ENCODE measurements around the gene KLC1.

DNA sequence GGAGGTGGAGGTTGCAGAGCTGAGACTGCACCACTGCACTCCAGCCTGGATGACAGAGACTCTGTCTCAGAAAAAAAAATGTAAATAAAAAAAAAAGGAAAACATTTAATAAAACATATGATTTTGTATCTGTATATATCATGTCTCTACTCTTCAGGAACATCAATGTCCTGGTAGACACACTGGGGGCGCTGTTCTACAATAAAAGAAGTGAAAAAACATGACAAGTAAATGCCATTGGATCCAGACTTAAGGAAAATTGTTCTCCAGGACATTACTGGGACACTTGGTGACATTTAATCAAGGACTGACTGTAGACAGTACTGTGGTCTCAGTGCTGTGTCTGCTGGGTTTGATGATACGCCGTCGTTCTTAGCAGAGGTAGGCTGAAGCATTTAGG lies 15.5 kb upstream of the KLC1 start:
- TF ChIP-seq, protein P1, sequence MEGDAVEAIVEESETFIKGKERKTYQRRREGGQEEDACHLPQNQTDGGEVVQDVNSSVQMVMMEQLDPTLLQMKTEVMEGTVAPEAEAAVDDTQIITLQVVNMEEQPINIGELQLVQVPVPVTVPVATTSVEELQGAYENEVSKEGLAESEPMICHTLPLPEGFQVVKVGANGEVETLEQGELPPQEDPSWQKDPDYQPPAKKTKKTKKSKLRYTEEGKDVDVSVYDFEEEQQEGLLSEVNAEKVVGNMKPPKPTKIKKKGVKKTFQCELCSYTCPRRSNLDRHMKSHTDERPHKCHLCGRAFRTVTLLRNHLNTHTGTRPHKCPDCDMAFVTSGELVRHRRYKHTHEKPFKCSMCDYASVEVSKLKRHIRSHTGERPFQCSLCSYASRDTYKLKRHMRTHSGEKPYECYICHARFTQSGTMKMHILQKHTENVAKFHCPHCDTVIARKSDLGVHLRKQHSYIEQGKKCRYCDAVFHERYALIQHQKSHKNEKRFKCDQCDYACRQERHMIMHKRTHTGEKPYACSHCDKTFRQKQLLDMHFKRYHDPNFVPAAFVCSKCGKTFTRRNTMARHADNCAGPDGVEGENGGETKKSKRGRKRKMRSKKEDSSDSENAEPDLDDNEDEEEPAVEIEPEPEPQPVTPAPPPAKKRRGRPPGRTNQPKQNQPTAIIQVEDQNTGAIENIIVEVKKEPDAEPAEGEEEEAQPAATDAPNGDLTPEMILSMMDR (IDR thresholded peaks at IDR 0.05), result no peak
- no peak for TF ChIP-seq POLR2A (IDR thresholded peaks at IDR 0.05)
